Breast epithelium (tissue), 3 donors: ENCODE results near the gene AP3M1.

ENCODE experiments used
- POLR2A ChIP-seq: fragments of 450-650 bp; IDR thresholded peaks from one replicate; pipeline ENCODE4 v1.6.1; 2016; ENCODE audit warnings: antibody characterized with exemption, mild to moderate bottlenecking, moderate library complexity
- POLR2AphosphoS5 ChIP-seq, 3 donors: sonication (generic); formaldehyde crosslinking; IDR thresholded peaks; one replicate each; pipeline ENCODE4 v1.6.1; 2017; ENCODE audit warnings: antibody characterized with exemption in 3 of 3
- TF ChIP-seq, protein P1 (sequence below), 3 donors: fragments of 450-650 bp; IDR thresholded peaks; one replicate each; pipeline ENCODE4 v1.5.1; 2016 to 2017; ENCODE audit warnings: antibody characterized with exemption in 3 of 3, mild to moderate bottlenecking in 3 of 3, moderate library complexity in 3 of 3

DNA sequence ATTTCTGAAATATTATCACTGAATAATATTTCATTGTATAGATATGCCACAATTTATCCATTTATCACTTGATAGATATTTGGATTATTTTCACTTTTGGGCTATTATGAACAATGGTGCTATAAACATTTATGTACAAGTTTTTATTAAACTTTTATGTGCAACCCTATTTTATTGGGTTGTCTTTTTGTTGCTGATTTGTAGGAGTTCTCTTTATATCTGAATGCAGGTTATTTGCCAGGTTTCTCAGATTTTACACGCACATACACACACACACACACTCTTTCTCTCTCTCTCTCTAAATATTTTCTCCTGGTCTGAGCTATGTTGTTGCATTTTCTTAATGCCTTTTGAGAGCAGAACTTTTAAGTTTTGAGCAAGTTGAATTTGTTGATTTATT is 36.6 kb upstream of the AP3M1 start:
- TF ChIP-seq, protein P1, sequence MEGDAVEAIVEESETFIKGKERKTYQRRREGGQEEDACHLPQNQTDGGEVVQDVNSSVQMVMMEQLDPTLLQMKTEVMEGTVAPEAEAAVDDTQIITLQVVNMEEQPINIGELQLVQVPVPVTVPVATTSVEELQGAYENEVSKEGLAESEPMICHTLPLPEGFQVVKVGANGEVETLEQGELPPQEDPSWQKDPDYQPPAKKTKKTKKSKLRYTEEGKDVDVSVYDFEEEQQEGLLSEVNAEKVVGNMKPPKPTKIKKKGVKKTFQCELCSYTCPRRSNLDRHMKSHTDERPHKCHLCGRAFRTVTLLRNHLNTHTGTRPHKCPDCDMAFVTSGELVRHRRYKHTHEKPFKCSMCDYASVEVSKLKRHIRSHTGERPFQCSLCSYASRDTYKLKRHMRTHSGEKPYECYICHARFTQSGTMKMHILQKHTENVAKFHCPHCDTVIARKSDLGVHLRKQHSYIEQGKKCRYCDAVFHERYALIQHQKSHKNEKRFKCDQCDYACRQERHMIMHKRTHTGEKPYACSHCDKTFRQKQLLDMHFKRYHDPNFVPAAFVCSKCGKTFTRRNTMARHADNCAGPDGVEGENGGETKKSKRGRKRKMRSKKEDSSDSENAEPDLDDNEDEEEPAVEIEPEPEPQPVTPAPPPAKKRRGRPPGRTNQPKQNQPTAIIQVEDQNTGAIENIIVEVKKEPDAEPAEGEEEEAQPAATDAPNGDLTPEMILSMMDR (IDR thresholded peaks at IDR 0.05): no peak
- TF ChIP-seq POLR2A (no peak), POLR2AphosphoS5 (IDR thresholded peaks at IDR 0.05) (no peak)
